ENCODE data around the gene MDK. TPM values are rescaled to one million over a fixed set of nuclear protein-coding genes. Genes with fewer than 3 reads are reported as not detected.

Gene MDK
- total RNA-seq, 2 donors from 2014 or later, result 2.6 to 3.7 TPM

DNA sequence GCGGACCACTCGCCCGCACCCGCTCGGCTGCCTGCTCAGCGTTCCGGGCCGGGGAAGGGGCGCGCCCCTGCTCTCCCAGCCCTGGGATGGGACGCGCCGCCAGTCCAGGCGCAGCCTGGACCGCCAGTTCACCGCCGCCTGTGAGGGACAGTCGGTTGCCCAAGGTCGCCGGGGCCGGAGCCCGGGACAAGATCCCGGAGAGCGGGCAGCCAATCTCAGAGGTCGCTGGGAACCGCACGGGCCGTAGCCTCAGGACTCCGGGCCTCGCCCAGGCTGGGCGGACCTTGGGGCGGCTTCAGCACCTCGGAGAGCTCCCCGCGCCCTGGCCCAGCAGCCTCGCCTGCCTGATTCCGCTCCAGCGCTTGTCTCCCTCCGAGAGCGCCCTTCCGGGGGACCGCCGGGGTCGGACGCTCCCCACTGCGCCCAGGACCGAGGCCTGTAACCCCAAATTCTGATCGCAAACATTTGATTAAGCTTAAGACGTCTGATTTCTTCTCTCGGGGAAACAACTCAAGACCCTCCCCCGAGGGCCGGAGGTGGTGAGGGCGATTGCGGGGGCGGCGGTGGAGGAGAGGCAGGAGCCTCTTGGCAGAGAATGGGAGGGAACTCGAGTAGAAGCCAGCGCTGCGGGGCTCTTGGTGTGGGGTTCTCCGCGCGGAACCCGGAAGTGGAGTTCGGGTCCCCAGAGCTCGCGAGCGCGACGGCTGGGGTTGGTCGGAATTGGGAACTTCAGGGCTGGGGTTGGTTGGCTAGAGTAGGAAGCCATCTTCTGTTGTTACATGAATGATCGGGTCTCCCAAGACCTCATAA lies 11.2 kb downstream of the MDK start:
- Mint-ChIP-seq H3K27me3 (peaks cover 27% of the 10 kb centered on the region), H3K27ac (peak overlapping the region; percentile 62), H3K4me1 (peaks cover 25% of the 10 kb centered on the region), H3K36me3 (ENCODE audit: low read depth) (peaks cover 2% of the 10 kb centered on the region), H3K4me3 (peak overlapping the region; percentile 85)
- no peaks in the 10 kb centered on the region for H3K9me3 ChIP-seq (ENCODE audit: control insufficient read depth, low read length, poor library complexity, severe bottlenecking)
- ATAC-seq (peak; percentile 86), DNase-seq (peak; percentile 65 to 71 (median 70))

DNA sequence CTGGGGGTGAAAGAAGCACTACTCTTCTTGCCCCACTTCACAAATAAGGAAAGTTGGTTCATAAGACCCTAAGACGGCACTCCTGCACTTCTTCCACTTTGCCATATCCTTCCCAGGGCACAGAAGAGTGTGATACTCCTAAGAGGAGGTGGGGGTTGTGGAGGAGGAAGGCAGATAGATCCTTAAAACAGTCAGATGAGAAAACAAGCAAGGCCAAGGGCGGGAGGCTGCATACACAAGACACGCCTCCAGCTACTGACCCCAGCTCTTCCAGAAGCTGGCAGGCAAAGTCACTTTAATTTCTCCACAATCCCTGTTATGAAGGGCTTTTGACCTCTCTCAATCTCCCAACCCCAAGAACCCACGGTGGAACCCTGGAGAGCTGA lies 11.8 kb downstream of the MDK start:
- peak overlapping the region; percentile 62 for H3K27ac Mint-ChIP-seq
- H3K9me3 ChIP-seq (ENCODE audit: control insufficient read depth, low read length, poor library complexity, severe bottlenecking), result no peaks in the 10 kb centered on the region
- H3K4me3 Mint-ChIP-seq, result peak overlapping the region; percentile 85
- H3K4me1 Mint-ChIP-seq, result peaks cover 22% of the 10 kb centered on the region
- ATAC-seq (no peak), DNase-seq (no peak)
- peaks cover 4% of the 10 kb centered on the region for H3K36me3 Mint-ChIP-seq (ENCODE audit: low read depth)
- peaks cover 21% of the 10 kb centered on the region for H3K27me3 Mint-ChIP-seq

DNA sequence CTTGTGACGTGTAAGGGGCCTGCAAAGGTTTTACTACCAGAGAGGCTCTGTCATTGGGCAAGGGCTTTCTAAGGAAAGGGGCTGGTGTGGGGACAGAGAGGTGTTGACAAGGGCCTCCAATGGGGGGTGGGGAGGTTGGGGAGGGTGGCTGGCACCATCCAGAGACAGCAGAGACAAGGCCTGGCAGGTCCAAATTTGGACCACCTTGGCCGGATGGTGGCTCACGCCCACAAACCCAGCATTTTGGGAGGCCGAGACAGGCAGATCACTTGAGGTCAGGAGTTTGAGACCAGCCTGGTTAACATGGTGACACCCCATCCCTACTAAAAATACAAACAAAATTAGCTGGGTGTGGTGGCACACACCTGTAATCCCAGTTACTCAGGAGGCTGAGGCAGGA lies 12.3 kb downstream of the MDK start:
- Mint-ChIP-seq H3K36me3 (ENCODE audit: low read depth) (peaks cover 4% of the 10 kb centered on the region), H3K27me3 (peaks cover 16% of the 10 kb centered on the region), H3K4me3 (peak overlapping the region; percentile 85), H3K27ac (no peak overlapping the region), H3K4me1 (peaks cover 20% of the 10 kb centered on the region)
- no peak for ATAC-seq
- H3K9me3 ChIP-seq (ENCODE audit: control insufficient read depth, low read length, poor library complexity, severe bottlenecking), result no peaks in the 10 kb centered on the region
- no peak for DNase-seq

DNA sequence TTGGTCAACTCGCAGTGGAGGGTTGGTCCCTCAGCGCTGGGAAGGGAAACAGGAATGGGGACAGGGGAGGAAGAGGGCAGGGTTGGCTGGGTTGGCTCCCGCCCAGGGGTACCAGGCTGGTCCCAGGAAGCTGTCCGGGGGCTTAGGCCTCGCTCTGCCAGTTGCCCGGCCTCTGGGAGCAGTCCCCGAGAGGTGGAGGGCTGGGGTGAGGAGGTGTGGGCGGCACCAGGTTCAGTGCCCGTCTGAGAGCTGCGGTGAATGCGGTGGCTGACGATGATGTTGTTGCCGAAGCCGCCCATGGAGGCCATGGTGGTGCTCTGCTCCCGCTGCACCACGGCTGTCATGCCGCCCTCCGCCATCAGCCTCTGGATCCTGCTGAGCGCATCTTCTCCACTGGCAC lies 16.1 kb downstream of the MDK start:
- Mint-ChIP-seq H3K27me3 (peaks cover 8% of the 10 kb centered on the region), H3K36me3 (ENCODE audit: low read depth) (peaks cover 4% of the 10 kb centered on the region), H3K4me1 (peaks cover 9% of the 10 kb centered on the region), H3K27ac (no peak overlapping the region), H3K4me3 (no peak overlapping the region)
- DNase-seq, result no peak
- no peaks in the 10 kb centered on the region for H3K9me3 ChIP-seq (ENCODE audit: control insufficient read depth, low read length, poor library complexity, severe bottlenecking)
- ATAC-seq, result no peak

- ATAC-seq (no peak), DNase-seq (no peak)
- no peak overlapping the region for H3K4me3 Mint-ChIP-seq
- H3K4me1 Mint-ChIP-seq, result peaks cover 2% of the 10 kb centered on the region
- no peaks in the 10 kb centered on the region for H3K36me3 Mint-ChIP-seq (ENCODE audit: low read depth)
- H3K27ac Mint-ChIP-seq, result no peak overlapping the region
- H3K9me3 ChIP-seq (ENCODE audit: control insufficient read depth, low read length, poor library complexity, severe bottlenecking), result no peaks in the 10 kb centered on the region
- H3K27me3 Mint-ChIP-seq, result no peaks in the 10 kb centered on the region
Measured at GRCh38 chr11:46402957-46403902, 21.8 kb downstream of the MDK start.

DNA sequence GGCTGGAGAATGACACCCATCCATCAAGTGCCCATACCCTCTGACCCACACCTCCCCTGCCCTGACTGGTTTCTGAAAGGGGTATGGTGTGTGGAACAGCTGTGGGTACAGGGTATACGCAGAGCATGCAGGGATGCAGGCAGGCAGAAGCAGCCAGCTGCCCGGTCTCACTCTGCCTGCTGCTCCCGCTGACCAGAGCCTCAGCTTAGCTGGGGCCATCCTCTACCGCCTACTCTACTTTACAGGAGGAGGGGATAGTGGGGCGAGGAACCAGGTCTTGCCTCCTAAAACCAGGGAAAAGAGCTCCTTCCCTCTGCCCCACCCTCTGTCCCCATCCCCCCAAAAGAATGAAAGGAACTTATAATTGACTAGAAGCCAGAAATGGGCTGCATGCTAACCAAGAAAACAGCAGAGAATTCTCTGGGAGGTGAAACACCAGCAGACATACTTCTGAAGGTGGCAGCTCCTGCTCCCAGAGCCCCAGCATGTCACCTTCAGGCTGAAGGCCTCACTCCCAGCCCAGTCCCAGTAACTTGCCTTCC lies 23.1 kb downstream of the MDK start:
- no peaks in the 10 kb centered on the region for H3K9me3 ChIP-seq (ENCODE audit: control insufficient read depth, low read length, poor library complexity, severe bottlenecking)
- Mint-ChIP-seq H3K36me3 (ENCODE audit: low read depth) (no peaks in the 10 kb centered on the region), H3K27ac (no peak overlapping the region), H3K4me3 (no peak overlapping the region), H3K27me3 (no peaks in the 10 kb centered on the region), H3K4me1 (peaks cover 2% of the 10 kb centered on the region)
- ATAC-seq (no peak), DNase-seq (no peak)

GRCh38 chr11:46407635-46408034 lies 26.2 kb downstream of the MDK start:
- DNase-seq (no peak), ATAC-seq (no peak)
- Mint-ChIP-seq H3K36me3 (ENCODE audit: low read depth) (peaks cover 4% of the 10 kb centered on the region), H3K4me1 (peaks cover 2% of the 10 kb centered on the region), H3K27ac (peak overlapping the region; percentile 62), H3K4me3 (no peak overlapping the region), H3K27me3 (no peaks in the 10 kb centered on the region)
- H3K9me3 ChIP-seq (ENCODE audit: control insufficient read depth, low read length, poor library complexity, severe bottlenecking), result no peaks in the 10 kb centered on the region

DNA sequence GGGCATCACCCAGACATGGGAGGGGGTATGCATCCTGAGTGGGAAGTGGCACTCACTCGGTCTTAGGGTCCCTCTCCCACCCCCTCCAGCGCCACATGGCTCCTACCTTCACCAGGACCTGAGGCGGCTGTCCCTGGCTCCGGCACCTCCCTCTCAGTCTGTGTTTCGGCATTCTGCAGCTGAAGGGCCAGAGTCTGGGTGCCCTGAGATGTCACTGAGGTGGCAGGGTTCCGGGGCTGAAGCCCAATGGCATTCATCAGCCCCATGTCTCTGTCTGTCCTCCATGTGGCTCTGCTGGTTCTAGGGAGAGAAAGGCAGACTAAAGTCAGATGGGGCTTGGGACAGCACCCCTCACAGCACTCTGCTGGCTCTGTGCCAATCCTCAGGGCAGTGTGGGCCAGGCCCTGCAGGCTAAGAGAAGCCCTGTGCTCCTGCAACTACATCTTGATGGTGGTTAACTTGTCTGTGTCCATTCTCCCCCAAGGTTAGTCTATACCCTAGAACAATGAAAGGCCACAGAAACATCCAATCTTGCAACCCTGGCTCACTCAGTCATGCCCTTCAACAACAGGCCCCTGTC lies 27.0 kb downstream of the MDK start:
- H3K27ac Mint-ChIP-seq, result no peak overlapping the region
- no peak overlapping the region for H3K4me3 Mint-ChIP-seq
- no peaks in the 10 kb centered on the region for H3K9me3 ChIP-seq (ENCODE audit: control insufficient read depth, low read length, poor library complexity, severe bottlenecking)
- peaks cover 2% of the 10 kb centered on the region for H3K4me1 Mint-ChIP-seq
- ATAC-seq (no peak), DNase-seq (no peak)
- H3K36me3 Mint-ChIP-seq (ENCODE audit: low read depth), result peaks cover 4% of the 10 kb centered on the region
- H3K27me3 Mint-ChIP-seq, result no peaks in the 10 kb centered on the region

- no peak for DNase-seq
- Mint-ChIP-seq H3K36me3 (ENCODE audit: low read depth) (peaks cover 5% of the 10 kb centered on the region), H3K4me1 (peaks cover 1% of the 10 kb centered on the region), H3K4me3 (no peak overlapping the region), H3K27ac (no peak overlapping the region), H3K27me3 (no peaks in the 10 kb centered on the region)
- no peaks in the 10 kb centered on the region for H3K9me3 ChIP-seq (ENCODE audit: control insufficient read depth, low read length, poor library complexity, severe bottlenecking)
- no peak for ATAC-seq
Measured at GRCh38 chr11:46410021-46410420, 28.6 kb downstream of the MDK start.

- H3K9me3 ChIP-seq (ENCODE audit: control insufficient read depth, low read length, poor library complexity, severe bottlenecking), result no peaks in the 10 kb centered on the region
- H3K4me3 Mint-ChIP-seq, result no peak overlapping the region
- no peak for ATAC-seq
- H3K27me3 Mint-ChIP-seq, result no peaks in the 10 kb centered on the region
- H3K27ac Mint-ChIP-seq, result no peak overlapping the region
- peaks cover 15% of the 10 kb centered on the region for H3K36me3 Mint-ChIP-seq (ENCODE audit: low read depth)
- no peaks in the 10 kb centered on the region for H3K4me1 Mint-ChIP-seq
- no peak for DNase-seq
Measured at GRCh38 chr11:46413760-46414465, 32.4 kb downstream of the MDK start.

DNA sequence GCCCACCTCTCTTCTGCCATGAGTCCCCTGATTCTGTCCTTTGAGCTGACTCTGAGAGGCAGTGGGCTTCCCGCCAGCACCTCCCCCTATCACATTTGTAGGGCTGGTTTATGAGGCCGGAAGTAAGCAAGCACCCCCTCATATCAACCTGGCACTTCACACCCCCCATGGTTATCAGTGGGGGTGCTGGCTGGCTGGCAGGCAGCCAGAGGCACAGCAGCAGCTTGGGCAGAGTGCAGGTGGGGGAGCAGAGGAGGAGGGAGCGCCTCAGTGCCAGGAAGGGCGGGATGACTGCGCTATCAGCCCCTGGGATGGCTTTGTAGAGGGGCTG lies 33.0 kb downstream of the MDK start:
- Mint-ChIP-seq H3K27ac (no peak overlapping the region), H3K36me3 (ENCODE audit: low read depth) (peaks cover 15% of the 10 kb centered on the region), H3K27me3 (no peaks in the 10 kb centered on the region), H3K4me1 (no peaks in the 10 kb centered on the region), H3K4me3 (no peak overlapping the region)
- DNase-seq (no peak), ATAC-seq (no peak)
- H3K9me3 ChIP-seq (ENCODE audit: control insufficient read depth, low read length, poor library complexity, severe bottlenecking), result no peaks in the 10 kb centered on the region

GRCh38 chr11:46414879-46415278 lies 33.4 kb downstream of the MDK start:
- DNase-seq (no peak), ATAC-seq (no peak)
- H3K4me3 Mint-ChIP-seq, result no peak overlapping the region
- no peak overlapping the region for H3K27ac Mint-ChIP-seq
- no peaks in the 10 kb centered on the region for H3K4me1 Mint-ChIP-seq
- no peaks in the 10 kb centered on the region for H3K27me3 Mint-ChIP-seq
- H3K36me3 Mint-ChIP-seq (ENCODE audit: low read depth), result peaks cover 13% of the 10 kb centered on the region
- no peaks in the 10 kb centered on the region for H3K9me3 ChIP-seq (ENCODE audit: control insufficient read depth, low read length, poor library complexity, severe bottlenecking)

- Mint-ChIP-seq H3K27ac (no peak overlapping the region), H3K4me1 (no peaks in the 10 kb centered on the region), H3K27me3 (no peaks in the 10 kb centered on the region), H3K4me3 (no peak overlapping the region), H3K36me3 (ENCODE audit: low read depth) (peaks cover 12% of the 10 kb centered on the region)
- ATAC-seq (no peak), DNase-seq (no peak)
- no peaks in the 10 kb centered on the region for H3K9me3 ChIP-seq (ENCODE audit: control insufficient read depth, low read length, poor library complexity, severe bottlenecking)
Measured at GRCh38 chr11:46417711-46418110, 36.2 kb downstream of the MDK start.
